Measurements from ENCODE around the gene ZBTB11.
"Not testable (repeated sequence)": the region's sequence is repeated elsewhere in the genome, so short reads cannot be mapped to it uniquely, and the experiment has no call there.

The ZBTB11 gene

DNA sequence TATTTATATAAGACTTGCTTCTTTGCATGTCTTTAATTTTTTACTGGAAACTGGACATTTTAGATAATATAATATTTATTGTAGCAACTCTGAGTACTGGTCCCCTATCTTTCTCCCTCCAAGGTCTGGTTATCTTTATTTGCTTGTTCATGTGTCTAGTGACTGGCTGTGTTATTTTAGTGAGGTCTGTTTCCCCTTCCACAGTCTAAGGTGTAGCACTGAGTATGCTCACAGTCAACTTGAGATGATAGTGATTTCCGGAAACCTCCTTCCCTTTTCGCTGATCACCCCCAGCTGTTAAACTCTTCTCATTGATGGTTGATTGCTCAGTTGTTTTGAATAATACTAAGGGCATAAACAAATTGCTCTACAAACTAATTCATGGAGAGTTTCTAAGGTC lies 65.9 kb downstream of the ZBTB11 start:
- no peak overlapping the region for H3K4me3 ChIP-seq (ENCODE audit: low read length)
- TF ChIP-seq CTCF (IDR thresholded peaks at IDR 0.05; ENCODE audit: insufficient read depth, low read depth, low read length, missing control alignments), result no peak
- DNase-seq (ENCODE audit: low read depth), result no peak

- not testable (repeated sequence) for H3K4me3 ChIP-seq (ENCODE audit: low read length)
These were observed 71.5 kb downstream of the ZBTB11 start for GRCh38 chr3:101605398-101605797.

DNA sequence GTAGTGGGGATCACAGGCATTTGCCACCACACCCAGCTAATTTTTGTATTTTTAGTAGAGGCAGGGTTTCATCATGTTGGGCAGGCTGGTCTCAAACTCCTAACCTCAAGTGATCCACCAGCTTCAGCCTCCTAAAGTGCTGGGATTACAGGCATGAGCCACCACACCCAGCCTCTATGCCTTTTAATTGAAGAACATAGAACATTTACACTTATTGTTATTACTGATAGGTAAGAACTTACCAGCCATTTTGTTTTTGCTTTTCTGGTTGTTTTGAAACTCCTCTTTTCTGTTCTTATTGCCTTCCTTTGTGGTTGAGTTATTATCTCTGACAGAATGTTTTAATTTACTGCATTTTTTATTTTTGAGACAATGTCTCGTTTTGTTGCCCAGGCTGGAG lies 73.7 kb downstream of the ZBTB11 start:
- no peak overlapping the region for H3K4me3 ChIP-seq (ENCODE audit: low read length)
- no peak for TF ChIP-seq CTCF (IDR thresholded peaks at IDR 0.05; ENCODE audit: insufficient read depth, low read depth, low read length, missing control alignments)
- DNase-seq (ENCODE audit: low read depth), result no peak

More at GRCh38 chr3:101605398-101605797, 71.5 kb downstream of the ZBTB11 start:
- not testable (repeated sequence) for DNase-seq (ENCODE audit: low read depth)

DNA sequence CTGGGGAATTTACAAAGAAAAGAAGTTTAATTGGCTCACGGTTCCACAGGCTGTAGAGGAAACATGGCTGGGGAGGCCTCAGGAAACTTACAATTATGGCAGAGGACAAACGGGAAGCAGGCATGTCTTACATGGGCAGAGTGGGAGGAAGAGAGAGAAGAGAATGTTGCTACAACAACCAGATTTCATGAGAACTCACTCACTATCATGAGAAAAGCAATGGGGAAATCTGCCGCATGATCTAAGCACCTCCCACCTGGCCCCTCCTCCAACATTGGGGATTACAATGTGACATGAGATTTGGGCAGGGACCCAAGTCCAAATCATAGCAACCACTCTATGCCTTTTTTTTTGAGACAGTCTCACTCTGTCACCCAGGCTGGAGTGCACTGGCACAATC lies 74.2 kb downstream of the ZBTB11 start:
- no peak for DNase-seq (ENCODE audit: low read depth)
- no peak for TF ChIP-seq CTCF (IDR thresholded peaks at IDR 0.05; ENCODE audit: insufficient read depth, low read depth, low read length, missing control alignments)
- no peak overlapping the region for H3K4me3 ChIP-seq (ENCODE audit: low read length)
